Activated CD4-positive, alpha-beta T cell treated with anti-CD3 and anti-CD28 coated beads, Interleukin-2, Interleukin-6, amounts not matched to agents 100 ng/mL and 50 ng/mL, durations not matched to agents 16 hours and 8 hours (primary cell): Measurements from ENCODE around the gene SERTM1.
A peak's percentile ranks its signal among the peaks of the same experiment; 100 is the strongest.

Source experiments
- DNase-seq: peaks from one replicate; pipeline ENCODE4 v3.0.0-alpha.2; 2020

The SERTM1 gene

GRCh38 chr13:36712290-36712689 is 38.5 kb downstream of the SERTM1 start:
- no peak for DNase-seq

- DNase-seq: no peak
These were observed 39.0 kb downstream of the SERTM1 start for GRCh38 chr13:36712770-36713169.

GRCh38 chr13:36713887-36714286 is 40.1 kb downstream of the SERTM1 start:
- DNase-seq: no peak

GRCh38 chr13:36715841-36716240 is 42.0 kb downstream of the SERTM1 start:
- no peak for DNase-seq

GRCh38 chr13:36717017-36717416 is 43.2 kb downstream of the SERTM1 start:
- DNase-seq: no peak

GRCh38 chr13:36717966-36718545 is 44.2 kb downstream of the SERTM1 start:
- no peak for DNase-seq

- no peak for DNase-seq
These were observed 44.9 kb downstream of the SERTM1 start for GRCh38 chr13:36718686-36719085.

GRCh38 chr13:36724141-36724540 is 50.3 kb downstream of the SERTM1 start:
- no peak for DNase-seq

- no peak for DNase-seq
These were observed 52.1 kb downstream of the SERTM1 start for GRCh38 chr13:36725936-36726335.

- no peak for DNase-seq
These were observed 54.2 kb downstream of the SERTM1 start for GRCh38 chr13:36728006-36728405.

GRCh38 chr13:36736119-36736726 is 62.4 kb downstream of the SERTM1 start:
- DNase-seq: peak; percentile 49

- no peak for DNase-seq
These were observed 63.8 kb downstream of the SERTM1 start for GRCh38 chr13:36737524-36738083.

- DNase-seq: no peak
These were observed 71.6 kb downstream of the SERTM1 start for GRCh38 chr13:36745436-36745835.

GRCh38 chr13:36746051-36746450 is 72.2 kb downstream of the SERTM1 start:
- no peak for DNase-seq
